ENCODE measurements around the gene ATP6V0B.

DNA sequence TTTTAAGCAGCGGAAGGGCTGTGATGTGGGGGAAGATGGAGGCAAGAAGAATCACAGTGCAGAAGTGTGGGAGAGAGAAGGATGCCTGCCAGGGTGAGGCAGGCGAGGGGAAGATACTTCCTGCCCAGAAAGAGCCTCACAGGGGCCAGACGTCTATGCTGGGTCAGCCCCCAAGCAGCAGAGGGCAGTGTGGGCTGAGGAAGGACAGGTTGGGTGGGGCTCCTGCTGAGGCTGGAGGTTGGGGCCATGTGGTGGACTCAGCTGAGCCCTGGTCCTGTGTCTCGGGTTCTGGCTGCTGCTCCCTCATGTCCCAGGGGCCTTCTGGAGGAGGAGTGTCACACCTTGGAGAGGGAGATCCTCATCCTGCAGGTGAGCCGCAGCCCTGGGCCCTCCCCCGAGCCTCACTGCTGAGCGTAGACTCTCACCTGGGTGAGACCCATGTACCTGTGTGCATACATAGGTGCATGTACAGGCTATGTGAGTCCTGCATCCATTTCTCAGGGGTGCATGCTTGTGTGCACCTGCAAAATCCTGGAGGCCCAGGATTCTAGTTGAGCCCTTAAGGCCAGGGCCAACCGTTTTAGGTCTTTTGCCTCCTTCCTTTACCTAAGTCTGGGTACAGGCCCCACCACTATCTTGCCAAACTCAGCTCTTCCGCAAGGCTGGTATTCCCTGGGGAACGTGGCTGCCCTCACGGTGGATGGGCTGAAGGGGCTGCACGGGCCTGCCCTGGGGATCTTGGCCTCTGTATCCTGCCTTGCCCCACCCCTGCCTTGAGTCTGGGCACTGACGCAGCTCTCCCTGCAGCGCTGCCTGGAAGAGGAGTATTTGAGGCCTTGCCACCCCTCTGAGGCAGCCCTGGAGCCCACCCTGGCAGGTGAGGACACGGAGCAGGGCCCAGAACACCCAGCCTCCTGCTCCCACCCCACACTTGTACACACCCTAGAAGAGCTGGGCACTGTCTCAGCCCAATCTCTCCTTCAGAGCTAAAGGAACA, 20.3 kb downstream of the ATP6V0B start:
- TF ChIP-seq GATA2 (IDR thresholded peaks at IDR 0.05; ENCODE audit: low read depth, low read length) (no peak), GATA3 (IDR thresholded peaks at IDR 0.05; ENCODE audit: low read depth, low read length) (no peak)

Measured in SH-SY5Y (cell line).